A549 treated with Hydrocortisone at 1 μM for 4 hours (cell line): Measurements from ENCODE around the gene ARHGEF40. TPM values are rescaled to one million over a fixed set of nuclear protein-coding genes. Genes with fewer than 3 reads are reported as not detected.

Experiments used
- total RNA-seq: library from RNA; stranded (reverse); fragments of 200-300 nt; extraction: Qiagen RNA extraction; gene quantifications from 5 replicates; pipeline ENCODE4 v1.2.3, GENCODE V29; 2022

Gene ARHGEF40
- total RNA-seq: 7.4 to 9.9 TPM (median 8.6 TPM) in 5 replicates

GRCh38 chr14:21070083-21070609 lies at the start of gene ARHGEF40:
Gene ARHGEF40 (plus strand): TSS chr14:21070304. CDS start chr14:21070397, 93 bp downstream.

GRCh38 chr14:21024585-21025370 lies 45.3 kb upstream of the ARHGEF40 start, which contains the start of gene NDRG2:
Gene NDRG2 (minus strand): TSS chr14:21025061. CDS start chr14:21023315, 1,746 bp downstream.

GRCh38 chr14:21029917-21030316 lies 40.2 kb upstream of the ARHGEF40 start, which contains the start of gene TPPP2:
Gene TPPP2 (plus strand): TSS chr14:21030217. CDS start chr14:21030582, 365 bp downstream.

GRCh38 chr14:21034707-21035106 lies 35.4 kb upstream of the ARHGEF40 start, which contains the start of gene RNASE13:
Gene RNASE13 (minus strand): TSS chr14:21034807. CDS start chr14:21034288, 519 bp downstream.

GRCh38 chr14:21041676-21042433 lies 28.2 kb upstream of the ARHGEF40 start, which contains the start of gene RNASE7:
Gene RNASE7 (plus strand): TSS chr14:21042362. CDS start chr14:21042993, 631 bp downstream.

GRCh38 chr14:21057803-21058675 lies 12.1 kb upstream of the ARHGEF40 start, which contains the start of gene RNASE8:
Gene RNASE8 (plus strand): TSS chr14:21057822. CDS start chr14:21057893, 71 bp downstream.

GRCh38 chr14:21098076-21098891 lies 28.2 kb downstream of the ARHGEF40 start, which contains the start of gene ZNF219:
Gene ZNF219 (minus strand): TSS chr14:21098655. CDS start chr14:21093591, 5,064 bp downstream.

GRCh38 chr14:21100931-21101330 lies 30.8 kb downstream of the ARHGEF40 start, which contains the start of gene TMEM253:
Gene TMEM253 (plus strand): TSS chr14:21101066. CDS start chr14:21101344, 278 bp downstream.

Other genes starting within 250 kb of the ARHGEF40 start
- gene RNASE3, start 178.9 kb upstream of the ARHGEF40 start, total RNA-seq: not detected in 5 replicates
- not detected in 5 replicates for gene RNASE2, start 114.8 kb upstream of the ARHGEF40 start, total RNA-seq
- 67.0 to 76.5 TPM (median 72.4 TPM) in 5 replicates for gene METTL17, start 80.3 kb upstream of the ARHGEF40 start, total RNA-seq
- not detected in 5 replicates for gene SLC39A2, start 71.0 kb upstream of the ARHGEF40 start, total RNA-seq
- 1.7 to 3.3 TPM (median 2.4 TPM) in 5 replicates for gene NDRG2, start 45.2 kb upstream of the ARHGEF40 start, total RNA-seq
- not detected in 5 replicates for gene TPPP2, start 40.1 kb upstream of the ARHGEF40 start, total RNA-seq
- not detected in 5 replicates for gene RNASE13, start 35.5 kb upstream of the ARHGEF40 start, total RNA-seq
- 0.07 TPM in 1 of 5 replicates, not detected in the others for gene RNASE7, start 27.9 kb upstream of the ARHGEF40 start, total RNA-seq
- gene RNASE8, start 12.5 kb upstream of the ARHGEF40 start, total RNA-seq: not detected in 5 replicates
- 21.4 to 31.3 TPM (median 28.4 TPM) in 5 replicates for gene ZNF219, start 28.4 kb downstream of the ARHGEF40 start, total RNA-seq
- 0.35 to 1.0 TPM (median 0.81 TPM) in 5 replicates for gene TMEM253, start 30.8 kb downstream of the ARHGEF40 start, total RNA-seq
- gene OR5AU1, start 85.8 kb downstream of the ARHGEF40 start, total RNA-seq: not detected in 5 replicates
- gene HNRNPC, start 199.1 kb downstream of the ARHGEF40 start, total RNA-seq: 745 to 1,119 TPM (median 806 TPM) in 5 replicates
- 0.09 to 0.25 TPM (median 0.17 TPM) in 5 replicates for gene RPGRIP1, start 209.8 kb downstream of the ARHGEF40 start, total RNA-seq